ENCODE results near the gene ATP2A3. TPM values are rescaled to one million over a fixed set of nuclear protein-coding genes. Genes with fewer than 3 reads are reported as not detected.

Gene ATP2A3
- total and polyA plus RNA-seq, 8 donors = 5.8 to 53.5 (median 7.4) TPM

GRCh38 chr17:4001048-4001590 lies 36.9 kb upstream of the ATP2A3 start:
- ATAC-seq (no peak), DNase-seq (no peak)
- no peak overlapping the region for H3K27ac ChIP-seq
- H3K9me3 ChIP-seq = no peaks in the 10 kb centered on the region
- intact Hi-C loops (cut with DNase I) = loop anchor here (10.0 kb wide), 2 partner anchors 66 to 86 kb away; partner anchors contain the start of gene P2RX1 (in 1 of the 2)
- peaks cover 0 to 24% of the 10 kb centered on the region in 2 donors for H3K4me1 ChIP-seq
- no peak overlapping the region for H3K4me3 ChIP-seq
- TF ChIP-seq CTCF (IDR thresholded peaks at IDR 0.05) = no peak
- H3K27me3 ChIP-seq = no peaks in the 10 kb centered on the region
- peaks cover 0 to 11% of the 10 kb centered on the region in 2 donors for H3K36me3 ChIP-seq

GRCh38 chr17:3998436-3998835 lies 34.2 kb upstream of the ATP2A3 start:
- intact Hi-C loops (cut with DNase I) = no loop called here
- H3K9me3 ChIP-seq = peaks cover 0 to 3% of the 10 kb centered on the region in 2 donors
- H3K4me1 ChIP-seq = peaks cover 0 to 7% of the 10 kb centered on the region in 2 donors
- ATAC-seq (no peak), DNase-seq (no peak)
- H3K36me3 ChIP-seq = no peaks in the 10 kb centered on the region
- H3K27me3 ChIP-seq = no peaks in the 10 kb centered on the region
- no peak overlapping the region for H3K4me3 ChIP-seq
- no peak overlapping the region for H3K27ac ChIP-seq
- no peak for TF ChIP-seq CTCF (IDR thresholded peaks at IDR 0.05)

- no peak for TF ChIP-seq CTCF (IDR thresholded peaks at IDR 0.05)
- intact Hi-C loops (cut with DNase I) = no loop called here
- Histone ChIP-seq H3K36me3 (no peaks in the 10 kb centered on the region), H3K27me3 (no peaks in the 10 kb centered on the region), H3K4me3 (no peak overlapping the region), H3K27ac (no peak overlapping the region), H3K9me3 (peaks cover 0 to 3% of the 10 kb centered on the region in 2 donors), H3K4me1 (no peaks in the 10 kb centered on the region)
- DNase-seq = no peak
- ATAC-seq = no peak
Measured at GRCh38 chr17:3995067-3995466, 30.8 kb upstream of the ATP2A3 start.

- Histone ChIP-seq H3K27me3 (no peaks in the 10 kb centered on the region), H3K9me3 (peaks cover 0 to 3% of the 10 kb centered on the region in 2 donors), H3K4me3 (no peak overlapping the region), H3K4me1 (no peaks in the 10 kb centered on the region), H3K36me3 (no peaks in the 10 kb centered on the region), H3K27ac (no peak overlapping the region)
- TF ChIP-seq CTCF (IDR thresholded peaks at IDR 0.05) = no peak
- ATAC-seq = no peak
- intact Hi-C loops (cut with DNase I) = no loop called here
- DNase-seq = no peak
Measured at GRCh38 chr17:3994221-3994576, 30.0 kb upstream of the ATP2A3 start.

GRCh38 chr17:3993493-3994220 lies 29.4 kb upstream of the ATP2A3 start:
- Histone ChIP-seq H3K27ac (no peak overlapping the region), H3K36me3 (no peaks in the 10 kb centered on the region), H3K4me3 (no peak overlapping the region), H3K9me3 (peaks cover 0 to 3% of the 10 kb centered on the region in 2 donors), H3K4me1 (no peaks in the 10 kb centered on the region), H3K27me3 (no peaks in the 10 kb centered on the region)
- DNase-seq = no peak
- intact Hi-C loops (cut with DNase I) = no loop called here
- TF ChIP-seq CTCF (IDR thresholded peaks at IDR 0.05) = no peak
- ATAC-seq = no peak

Data from left lung (tissue), 10 donors.